HUDEP-2 (cell line): ENCODE results near the gene DUOXA2.
A peak's percentile ranks its signal among the peaks of the same experiment; 100 is the strongest.
"Not testable (repeated sequence)": the region's sequence is repeated elsewhere in the genome, so short reads cannot be mapped to it uniquely, and the experiment has no call there.

Experiments
- DNase-seq, 76 experiments: peaks; one replicate each; lab custom pipeline; 2025; ENCODE audit not compliant: unreplicated experiment in 76 of 76; lab: John Stamatoyannopoulos, UW

Gene DUOXA2

GRCh38 chr15:45114076-45114750, at the start of gene DUOXA2, which contains the start of gene DUOX2:
Gene DUOXA2, plus strand, starts transcription at chr15:45114326. Its CDS starts 280 bp downstream, at chr15:45114606.
Gene DUOX2, minus strand, starts transcription at chr15:45114172. Its CDS starts 761 bp downstream, at chr15:45113411.
- no peak for DNase-seq

GRCh38 chr15:45064386-45064785, 49.7 kb upstream of the DUOXA2 start:
- DNase-seq = no peak

GRCh38 chr15:45069942-45070360, 44.2 kb upstream of the DUOXA2 start:
- DNase-seq = not testable (repeated sequence)

- not testable (repeated sequence) for DNase-seq
These were observed 40.5 kb upstream of the DUOXA2 start for GRCh38 chr15:45073602-45074001.

GRCh38 chr15:45075440-45076320, 38.4 kb upstream of the DUOXA2 start:
- DNase-seq = not testable (repeated sequence)

- peak in 12 of 76 experiments; percentile 1 to 25 (median 10) for DNase-seq
These were observed 36.7 kb upstream of the DUOXA2 start for GRCh38 chr15:45077391-45077790.

GRCh38 chr15:45079201-45079600, 34.9 kb upstream of the DUOXA2 start:
- DNase-seq = not testable (repeated sequence)

GRCh38 chr15:45079628-45080246, 34.4 kb upstream of the DUOXA2 start:
- DNase-seq = not testable (repeated sequence)

GRCh38 chr15:45080593-45080992, 33.5 kb upstream of the DUOXA2 start:
- DNase-seq = not testable (repeated sequence)

- DNase-seq = not testable (repeated sequence)
These were observed 31.7 kb upstream of the DUOXA2 start for GRCh38 chr15:45082412-45082811.

- no peak for DNase-seq
These were observed 30.9 kb upstream of the DUOXA2 start for GRCh38 chr15:45083223-45083622.

- DNase-seq = no peak
These were observed 30.0 kb upstream of the DUOXA2 start for GRCh38 chr15:45084163-45084562.

- DNase-seq = no peak
These were observed 26.6 kb upstream of the DUOXA2 start for GRCh38 chr15:45087513-45087912.

- DNase-seq = no peak
These were observed 25.1 kb upstream of the DUOXA2 start for GRCh38 chr15:45088801-45089711.

- peak in 1 of 76 experiments; percentile 3 for DNase-seq
These were observed 24.3 kb upstream of the DUOXA2 start for GRCh38 chr15:45089712-45090373.

GRCh38 chr15:45091161-45091560, 23.0 kb upstream of the DUOXA2 start:
- no peak for DNase-seq

- DNase-seq = no peak
These were observed 22.6 kb upstream of the DUOXA2 start for GRCh38 chr15:45091576-45091975.

- DNase-seq = no peak
These were observed 21.1 kb upstream of the DUOXA2 start for GRCh38 chr15:45093013-45093412.

GRCh38 chr15:45093622-45094357, 20.3 kb upstream of the DUOXA2 start:
- DNase-seq = no peak
